Loucy (cell line): ENCODE data around the gene ODC1.

Source experiments
- H2AFZ ChIP-seq: fragments of 200-600 bp; sonication (generic); 2 replicates; pipeline ENCODE4 v1.6.0; 2016; ENCODE audit warnings: antibody characterized with exemption, mild to moderate bottlenecking, low read length, moderate library complexity
- H3F3A ChIP-seq: fragments of 200-600 bp; 2 replicates; pipeline ENCODE4 v1.6.0; 2016; ENCODE audit warnings: antibody characterized with exemption, low read depth, mild to moderate bottlenecking
- H3K27me3 ChIP-seq: fragments of 200-600 bp; sonication (generic); 2 replicates; pipeline ENCODE4 v1.6.1; 2014; ENCODE audit warnings: low read length, mild to moderate bottlenecking; ENCODE audit not compliant: insufficient read depth, poor library complexity, severe bottlenecking
- H3K36me3 ChIP-seq: fragments of 200-600 bp; sonication (generic); 2 replicates; pipeline ENCODE4 v1.6.1; 2016; ENCODE audit warnings: low read length; ENCODE audit not compliant: insufficient read depth
- H3K4me1 ChIP-seq: fragments of 200-600 bp; sonication (generic); 2 replicates; pipeline ENCODE4 v1.5.1; 2014; ENCODE audit warnings: low read length, mild to moderate bottlenecking; ENCODE audit not compliant: insufficient read depth, poor library complexity, severe bottlenecking
- H3K4me2 ChIP-seq: fragments of 200-600 bp; sonication (generic); 2 replicates; pipeline ENCODE4 v1.6.0; 2014; ENCODE audit warnings: antibody characterized with exemption, low read length, low read depth, mild to moderate bottlenecking; ENCODE audit not compliant: poor library complexity, severe bottlenecking
- H3K4me3 ChIP-seq: fragments of 200-600 bp; sonication (generic); 2 replicates; pipeline ENCODE4 v1.5.1; 2014; ENCODE audit warnings: low read length, mild to moderate bottlenecking, mixed read lengths; ENCODE audit not compliant: poor library complexity, severe bottlenecking
- H3K79me2 ChIP-seq: fragments of 200-600 bp; sonication (generic); 2 replicates; pipeline ENCODE4 v1.6.1; 2014; ENCODE audit warnings: low read length; ENCODE audit not compliant: insufficient read depth
- H3K9ac ChIP-seq: fragments of 200-600 bp; sonication (generic); 2 replicates; pipeline ENCODE4 v1.6.0; 2014; ENCODE audit warnings: mild to moderate bottlenecking, low read depth, low read length, moderate library complexity; ENCODE audit not compliant: poor library complexity, severe bottlenecking
- H3K9me2 ChIP-seq: fragments of 200-600 bp; sonication (generic); replicated peaks from 2 replicates; pipeline ENCODE4 v1.6.1; 2016; ENCODE audit warnings: low read depth, low read length, mixed read lengths
- H3K9me3 ChIP-seq: fragments of 200-600 bp; sonication (generic); 2 replicates; pipeline ENCODE4 v1.6.1; 2014; ENCODE audit warnings: mild to moderate bottlenecking, antibody characterized with exemption, low read length, low read depth; ENCODE audit not compliant: insufficient read depth
- H4K20me1 ChIP-seq: fragments of 200-600 bp; sonication (generic); 2 replicates; pipeline ENCODE4 v1.6.0; 2014; ENCODE audit warnings: antibody characterized with exemption, low read length, mild to moderate bottlenecking; ENCODE audit not compliant: insufficient read depth, poor library complexity, severe bottlenecking
- EZH2phosphoT487 ChIP-seq: fragments of 200-600 bp; IDR thresholded peaks from 2 replicates; pipeline ENCODE4 v1.6.1; 2018; ENCODE audit warnings: antibody characterized with exemption, mild to moderate bottlenecking, moderate library complexity, borderline replicate concordance
- TF ChIP-seq, protein P1 (sequence below): fragments of 200-600 bp; sonication (generic); conservative IDR thresholded peaks from 2 replicates; pipeline ENCODE4 v1.5.1; 2014; ENCODE audit warnings: mild to moderate bottlenecking, antibody characterized with exemption, low read length

ODC1 gene

GRCh38 chr2:10471955-10472354 lies 23.8 kb upstream of the ODC1 start:
- Histone ChIP-seq H3K4me3 (no peak overlapping the region), H3K4me1 (no peaks in the 10 kb centered on the region), H3K9ac (no peak overlapping the region), H3K36me3 (no peaks in the 10 kb centered on the region), H3K4me2 (no peak overlapping the region), H3K9me2 (no peaks in the 10 kb centered on the region), H3K27me3 (no peaks in the 10 kb centered on the region), H3K79me2 (no peaks in the 10 kb centered on the region), H3F3A (no peaks in the 10 kb centered on the region), H2AFZ (no peak overlapping the region), H3K9me3 (no peaks in the 10 kb centered on the region), H4K20me1 (no peaks in the 10 kb centered on the region)
- TF ChIP-seq EZH2phosphoT487, result no peak
- TF ChIP-seq, protein P1, sequence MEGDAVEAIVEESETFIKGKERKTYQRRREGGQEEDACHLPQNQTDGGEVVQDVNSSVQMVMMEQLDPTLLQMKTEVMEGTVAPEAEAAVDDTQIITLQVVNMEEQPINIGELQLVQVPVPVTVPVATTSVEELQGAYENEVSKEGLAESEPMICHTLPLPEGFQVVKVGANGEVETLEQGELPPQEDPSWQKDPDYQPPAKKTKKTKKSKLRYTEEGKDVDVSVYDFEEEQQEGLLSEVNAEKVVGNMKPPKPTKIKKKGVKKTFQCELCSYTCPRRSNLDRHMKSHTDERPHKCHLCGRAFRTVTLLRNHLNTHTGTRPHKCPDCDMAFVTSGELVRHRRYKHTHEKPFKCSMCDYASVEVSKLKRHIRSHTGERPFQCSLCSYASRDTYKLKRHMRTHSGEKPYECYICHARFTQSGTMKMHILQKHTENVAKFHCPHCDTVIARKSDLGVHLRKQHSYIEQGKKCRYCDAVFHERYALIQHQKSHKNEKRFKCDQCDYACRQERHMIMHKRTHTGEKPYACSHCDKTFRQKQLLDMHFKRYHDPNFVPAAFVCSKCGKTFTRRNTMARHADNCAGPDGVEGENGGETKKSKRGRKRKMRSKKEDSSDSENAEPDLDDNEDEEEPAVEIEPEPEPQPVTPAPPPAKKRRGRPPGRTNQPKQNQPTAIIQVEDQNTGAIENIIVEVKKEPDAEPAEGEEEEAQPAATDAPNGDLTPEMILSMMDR, result no peak

DNA sequence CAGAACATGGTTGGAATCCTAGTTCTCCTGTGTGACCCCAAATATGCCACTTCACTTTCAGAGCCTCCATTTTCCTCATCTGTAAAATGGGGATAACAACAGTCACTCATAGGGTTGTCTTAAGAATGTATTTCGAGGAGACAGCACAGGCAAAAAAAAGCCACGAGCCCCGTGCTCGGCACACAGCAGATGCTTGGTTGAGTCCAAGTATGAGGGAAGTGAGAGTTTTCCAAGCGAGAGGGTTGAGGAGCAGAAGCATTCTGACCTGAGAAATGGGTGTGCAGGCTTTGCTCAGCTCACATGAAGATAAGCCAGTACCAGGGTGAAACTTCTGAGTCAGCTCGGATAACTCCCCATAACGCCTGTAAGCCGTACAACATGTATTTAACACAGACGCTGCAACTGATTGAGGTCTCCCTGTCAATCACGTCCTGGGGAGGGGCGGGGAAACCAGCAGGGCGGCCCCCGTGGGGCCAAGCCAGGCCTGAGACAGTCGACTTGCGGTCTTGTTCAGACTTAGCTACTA lies 23.0 kb upstream of the ODC1 start:
- no peaks in the 10 kb centered on the region for H3K79me2 ChIP-seq
- no peak overlapping the region for H3K4me3 ChIP-seq
- no peaks in the 10 kb centered on the region for H3K4me1 ChIP-seq
- H3K9me2 ChIP-seq, result no peaks in the 10 kb centered on the region
- no peaks in the 10 kb centered on the region for H3K27me3 ChIP-seq
- H4K20me1 ChIP-seq, result no peaks in the 10 kb centered on the region
- no peak overlapping the region for H3K9ac ChIP-seq
- H3K36me3 ChIP-seq, result no peaks in the 10 kb centered on the region
- no peaks in the 10 kb centered on the region for H3F3A ChIP-seq
- H2AFZ ChIP-seq, result no peak overlapping the region
- TF ChIP-seq, protein P1, result no peak
- no peak for TF ChIP-seq EZH2phosphoT487
- H3K9me3 ChIP-seq, result no peaks in the 10 kb centered on the region
- no peak overlapping the region for H3K4me2 ChIP-seq

- no peak for TF ChIP-seq EZH2phosphoT487
- TF ChIP-seq, protein P1, result no peak
- Histone ChIP-seq H3K79me2 (no peaks in the 10 kb centered on the region), H3K4me2 (no peak overlapping the region), H2AFZ (no peak overlapping the region), H3F3A (no peaks in the 10 kb centered on the region), H4K20me1 (no peaks in the 10 kb centered on the region), H3K9me2 (no peaks in the 10 kb centered on the region), H3K4me1 (no peaks in the 10 kb centered on the region), H3K36me3 (no peaks in the 10 kb centered on the region), H3K4me3 (no peak overlapping the region), H3K9ac (no peak overlapping the region), H3K9me3 (no peaks in the 10 kb centered on the region), H3K27me3 (no peaks in the 10 kb centered on the region)
Measured at GRCh38 chr2:10469955-10470608, 22.0 kb upstream of the ODC1 start.
